Omental fat pad (tissue), 4 donors: Measurements from ENCODE around the gene SNAP29. TPM values are rescaled to one million over a fixed set of nuclear protein-coding genes. Genes with fewer than 3 reads are reported as not detected.
A peak's percentile ranks its signal among the peaks of the same experiment; 100 is the strongest.

ENCODE experiments used
- ATAC-seq: fragments of 150-250 bp; one replicate; pipeline ENCODE4 v1.9.1; 2016; ENCODE audit warnings: mild to moderate bottlenecking, moderate library complexity; ENCODE audit not compliant: low FRiP score
- DNase-seq: peaks from one replicate; pipeline ENCODE4 v3.0.0-alpha.2; 2019; ENCODE audit warnings: low spot score
- CTCF ChIP-seq, 3 donors: fragments of 450-650 bp; IDR thresholded peaks; one replicate each; pipeline ENCODE4 v1.5.1; 2016 to 2017; ENCODE audit warnings: antibody characterized with exemption in 3 of 3, mild to moderate bottlenecking in 3 of 3, moderate library complexity in 2 of 3
- total RNA-seq, 4 donors: library from RNA; depleted of rRNA; stranded (reverse); fragments of >200 nt; gene quantifications; one replicate each; pipeline ENCODE4 v1.1.0, GENCODE V29; 2016

The SNAP29 gene
- total RNA-seq, 4 donors from 2014 or later: 17.2 to 25.1 (median 20.1) TPM

DNA sequence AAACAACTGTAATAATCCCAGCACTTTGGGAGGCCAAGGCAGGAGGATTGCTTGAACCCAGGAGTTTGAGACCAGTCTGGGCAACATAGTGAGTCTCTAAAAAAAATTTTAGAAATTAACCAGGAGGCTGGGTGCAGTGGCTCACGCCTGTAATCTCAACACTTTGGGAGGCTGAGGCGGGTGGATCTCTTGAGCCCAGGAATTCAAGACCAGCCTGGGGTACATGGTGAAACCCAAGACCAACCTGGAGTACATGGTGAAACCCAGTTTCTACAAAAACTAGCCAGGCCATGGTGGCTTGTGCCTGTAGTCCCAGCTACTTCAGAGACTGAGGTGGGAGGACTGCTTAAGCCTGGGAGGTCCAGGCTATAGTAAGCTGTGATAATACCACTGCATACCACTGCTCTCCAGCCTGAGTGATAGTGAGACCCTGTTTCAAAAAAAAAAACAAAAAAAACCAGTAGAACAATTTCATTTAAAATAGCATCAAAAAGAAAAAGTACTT lies 11.4 kb upstream of the SNAP29 start:
- no peak for TF ChIP-seq CTCF (IDR thresholded peaks at IDR 0.05)
- DNase-seq (no peak), ATAC-seq (no peak)

- ATAC-seq: no peak
Observed at GRCh38 chr22:20852076-20852475, 6.7 kb upstream of the SNAP29 start.

DNA sequence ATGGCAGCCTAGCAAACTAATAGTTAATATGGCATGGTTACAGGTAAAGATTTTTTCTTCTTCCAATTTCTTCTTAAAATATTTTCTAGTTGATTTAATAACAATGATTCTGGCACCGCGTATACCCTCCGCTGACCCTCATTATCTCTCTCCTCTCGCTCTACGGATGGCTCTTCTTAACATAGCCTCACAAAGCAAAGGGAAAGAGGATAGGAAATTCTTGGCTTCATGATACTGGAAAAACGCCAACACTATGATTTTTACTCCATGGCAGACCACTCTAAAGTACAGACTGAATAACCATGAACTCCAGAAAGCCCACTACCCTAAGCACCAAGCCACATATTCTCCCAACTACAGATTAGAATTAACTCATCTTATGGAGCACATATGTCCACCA lies 6.3 kb upstream of the SNAP29 start:
- no peak for TF ChIP-seq CTCF (IDR thresholded peaks at IDR 0.05)
- DNase-seq: no peak
- ATAC-seq: no peak

More at GRCh38 chr22:20852076-20852475, 6.7 kb upstream of the SNAP29 start:
- no peak for DNase-seq
- TF ChIP-seq CTCF (IDR thresholded peaks at IDR 0.05): no peak

DNA sequence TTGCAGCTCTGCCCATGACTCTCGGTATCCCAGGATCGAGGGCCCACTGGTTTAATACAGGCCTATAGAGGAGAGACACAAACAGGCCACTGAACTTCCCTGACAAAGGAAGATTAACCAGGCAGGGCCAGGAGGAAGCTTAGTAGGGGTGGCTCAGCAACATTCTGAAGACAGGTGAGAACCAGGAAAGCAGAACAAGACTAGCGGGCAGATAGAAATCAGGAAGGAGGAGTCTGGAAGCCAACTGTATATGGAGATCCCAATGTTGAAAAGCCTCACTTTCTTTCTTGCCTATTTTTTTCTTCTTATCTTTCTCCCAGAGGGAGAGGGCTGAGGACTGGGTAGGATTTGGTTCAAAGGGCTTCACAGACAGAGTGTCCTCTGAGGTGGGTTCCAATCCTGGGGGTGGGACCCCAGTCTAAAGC lies 5.6 kb upstream of the SNAP29 start:
- no peak for ATAC-seq
- TF ChIP-seq CTCF (IDR thresholded peaks at IDR 0.05): no peak
- no peak for DNase-seq

DNA sequence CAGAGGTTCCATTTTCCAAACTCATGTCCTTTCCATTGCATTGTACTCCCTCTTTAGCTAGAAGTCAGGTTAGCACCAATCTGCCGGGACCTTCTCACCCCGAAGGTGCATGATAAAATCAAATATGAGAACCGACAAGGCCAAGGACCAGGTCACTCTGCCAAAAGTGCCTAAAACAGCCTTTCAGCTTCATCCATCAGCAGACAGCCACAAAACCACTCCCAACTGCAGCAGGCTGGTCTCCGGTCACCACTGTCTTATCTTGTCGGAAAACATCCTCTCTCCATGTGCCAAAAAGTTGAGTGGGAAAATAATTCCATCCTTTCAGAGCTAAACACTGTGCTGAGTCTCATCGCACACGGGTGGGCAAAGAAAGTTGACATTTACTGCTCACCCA lies 1.6 kb upstream of the SNAP29 start:
- no peak for DNase-seq
- no peak for ATAC-seq
- TF ChIP-seq CTCF (IDR thresholded peaks at IDR 0.05): no peak

GRCh38 chr22:20857838-20858614 lies 781 bp upstream of the SNAP29 start:
- peak; percentile 60 for DNase-seq
- peak; percentile 82 for ATAC-seq
- no peak for TF ChIP-seq CTCF (IDR thresholded peaks at IDR 0.05)

DNA sequence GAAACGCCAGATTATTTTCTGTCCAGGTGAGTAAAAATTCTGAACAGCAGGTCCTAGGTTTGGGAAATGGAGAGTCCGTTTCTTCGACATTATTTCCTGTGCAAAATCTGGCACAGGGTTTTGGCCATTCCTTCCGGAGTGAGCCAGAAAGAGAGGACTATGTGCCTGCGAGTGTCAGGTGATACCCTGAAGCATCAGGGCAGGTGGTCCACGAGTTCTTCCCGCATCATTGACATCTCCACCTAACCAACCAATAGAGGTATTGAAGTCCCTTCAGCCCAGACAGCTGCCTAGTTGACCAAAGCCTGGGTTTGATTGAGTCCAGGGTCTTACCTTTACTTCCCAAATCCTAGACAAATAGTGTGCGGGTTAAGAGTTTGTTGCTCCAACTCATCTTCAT lies 808 bp downstream of the SNAP29 start:
- ATAC-seq (no peak), DNase-seq (no peak)
- no peak for TF ChIP-seq CTCF (IDR thresholded peaks at IDR 0.05)
